ENCODE data around the gene GNG13.
A peak's percentile ranks its signal among the peaks of the same experiment; 100 is the strongest.
"Not testable (repeated sequence)": the region's sequence is repeated elsewhere in the genome, so short reads cannot be mapped to it uniquely, and the experiment has no call there.

The GNG13 gene

DNA sequence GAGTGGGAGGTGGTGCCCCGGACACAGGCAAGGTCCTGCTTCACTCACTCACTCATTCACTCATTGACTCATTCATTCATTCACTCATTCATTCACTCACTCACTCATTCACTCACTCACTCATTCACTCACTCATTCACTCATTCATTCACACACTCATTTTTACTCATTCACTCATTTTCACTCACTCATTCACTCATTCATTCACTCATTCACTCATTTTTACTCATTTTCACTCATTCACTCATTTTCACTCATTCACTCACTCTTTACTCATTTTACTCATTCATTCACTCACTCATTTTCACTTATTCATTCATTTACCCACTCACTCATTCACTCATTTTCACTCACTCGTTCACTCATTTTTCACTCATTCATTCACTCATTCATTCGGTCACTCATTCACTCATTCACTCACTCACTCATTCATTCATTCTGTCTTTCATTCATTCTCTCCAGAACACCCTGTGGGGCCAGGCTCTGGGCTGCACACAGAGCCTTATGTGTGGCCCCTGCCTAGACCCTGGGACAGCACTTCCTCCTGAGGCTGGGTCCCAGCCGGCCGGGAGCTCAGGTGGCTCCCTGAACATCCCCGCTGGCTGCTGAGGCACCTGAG is 21.5 kb downstream of the GNG13 start:
- Histone ChIP-seq H3K9me3 (ENCODE audit: insufficient read depth, low read depth, low read length) (no peaks in the 10 kb centered on the region), H3K4me1 (ENCODE audit: insufficient read depth, low read length) (no peaks in the 10 kb centered on the region), H3K36me3 (ENCODE audit: insufficient read depth, low read depth, low read length) (no peaks in the 10 kb centered on the region), H3K27me3 (ENCODE audit: insufficient read depth, low read length) (peaks cover 4% of the 10 kb centered on the region; the same call in 1 of the 2 replicates), H3K27ac (ENCODE audit: low read length) (no peak overlapping the region), H3K4me3 (ENCODE audit: low read length) (no peak overlapping the region), H3K9ac (ENCODE audit: low read depth, low read length) (no peak overlapping the region)

DNA sequence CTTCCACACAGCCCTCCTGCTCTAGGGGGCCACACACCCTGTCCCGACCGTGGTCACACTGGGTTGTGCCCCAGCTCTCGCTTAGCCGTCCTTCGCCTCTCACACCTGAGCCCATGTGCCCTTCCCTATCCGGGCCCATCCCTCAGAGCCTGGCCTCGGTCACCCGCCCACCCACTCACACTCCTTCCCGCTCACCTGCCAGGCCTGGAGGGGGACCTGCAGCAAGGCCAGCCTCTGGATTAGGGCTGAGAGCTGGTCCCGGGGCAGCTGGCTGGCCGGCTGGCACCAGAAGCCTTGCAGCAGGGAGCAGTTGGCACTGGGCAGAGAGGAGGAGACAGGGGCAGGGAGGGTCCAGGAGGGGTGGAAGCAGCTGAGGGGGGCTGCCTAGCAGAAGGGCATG is 22.1 kb downstream of the GNG13 start:
- no peak overlapping the region for H3K27ac ChIP-seq (ENCODE audit: low read length)
- H3K9me3 ChIP-seq (ENCODE audit: insufficient read depth, low read depth, low read length) = no peaks in the 10 kb centered on the region
- no peaks in the 10 kb centered on the region for H3K36me3 ChIP-seq (ENCODE audit: insufficient read depth, low read depth, low read length)
- H3K4me1 ChIP-seq (ENCODE audit: insufficient read depth, low read length) = no peaks in the 10 kb centered on the region
- peaks cover 4% of the 10 kb centered on the region; the same call in 1 of the 2 replicates for H3K27me3 ChIP-seq (ENCODE audit: insufficient read depth, low read length)
- no peak overlapping the region for H3K4me3 ChIP-seq (ENCODE audit: low read length)
- no peak overlapping the region for H3K9ac ChIP-seq (ENCODE audit: low read depth, low read length)

DNA sequence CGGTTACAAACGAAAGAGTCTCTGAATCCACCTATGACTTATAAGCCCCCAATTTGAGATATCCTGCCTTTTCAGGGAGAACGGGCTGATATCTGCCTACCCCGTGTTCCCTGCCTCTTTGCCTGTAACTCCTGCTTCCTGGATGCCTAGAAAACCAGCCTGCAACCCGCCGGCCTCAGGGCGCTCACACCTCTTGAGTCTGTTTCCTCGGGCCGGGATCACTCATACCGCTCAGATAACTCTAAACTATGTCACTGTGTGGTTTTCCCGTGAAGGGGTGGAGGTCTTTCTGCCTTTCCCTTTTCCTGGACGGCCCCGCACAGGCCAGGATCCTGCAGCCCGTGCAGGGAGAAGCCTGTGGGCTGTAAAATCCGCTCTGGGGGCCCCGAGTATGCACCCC is 22.7 kb downstream of the GNG13 start:
- Histone ChIP-seq H3K9me3 (ENCODE audit: insufficient read depth, low read depth, low read length) (no peaks in the 10 kb centered on the region), H3K4me3 (ENCODE audit: low read length) (no peak overlapping the region), H3K27ac (ENCODE audit: low read length) (no peak overlapping the region)

DNA sequence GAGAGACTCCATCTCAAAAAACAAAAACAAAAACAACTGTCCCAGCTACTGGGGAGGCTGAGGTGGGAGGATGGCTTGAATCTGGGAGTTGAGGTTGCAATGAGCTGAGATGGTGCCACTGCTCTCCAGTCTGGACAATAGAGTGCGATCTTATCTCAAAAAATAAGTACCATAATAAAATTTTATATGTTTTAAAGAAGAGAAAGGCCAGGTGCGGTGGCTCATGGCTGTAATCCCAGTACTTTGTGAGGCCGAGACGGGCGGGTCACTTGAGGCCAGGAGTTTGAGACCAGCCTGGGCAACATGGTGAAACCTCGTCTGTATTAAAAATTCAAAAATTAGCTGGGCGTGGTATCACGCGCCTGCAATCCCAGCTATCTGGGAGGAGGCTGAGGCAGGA is 23.7 kb downstream of the GNG13 start:
- no peak overlapping the region for H3K27ac ChIP-seq (ENCODE audit: low read length)
- H3K36me3 ChIP-seq (ENCODE audit: insufficient read depth, low read depth, low read length) = no peaks in the 10 kb centered on the region
- peaks cover 4% of the 10 kb centered on the region; the same call in 1 of the 2 replicates for H3K27me3 ChIP-seq (ENCODE audit: insufficient read depth, low read length)
- H3K4me1 ChIP-seq (ENCODE audit: insufficient read depth, low read length) = no peaks in the 10 kb centered on the region
- no peaks in the 10 kb centered on the region for H3K9me3 ChIP-seq (ENCODE audit: insufficient read depth, low read depth, low read length)
- no peak overlapping the region for H3K9ac ChIP-seq (ENCODE audit: low read depth, low read length)
- H3K4me3 ChIP-seq (ENCODE audit: low read length) = no peak overlapping the region

More for the DNA sequence above, 22.7 kb downstream of the GNG13 start:
- H3K4me1 ChIP-seq (ENCODE audit: insufficient read depth, low read length) = no peaks in the 10 kb centered on the region
- no peaks in the 10 kb centered on the region for H3K36me3 ChIP-seq (ENCODE audit: insufficient read depth, low read depth, low read length)
- no peak overlapping the region for H3K9ac ChIP-seq (ENCODE audit: low read depth, low read length)
- H3K27me3 ChIP-seq (ENCODE audit: insufficient read depth, low read length) = peaks cover 4% of the 10 kb centered on the region; the same call in 1 of the 2 replicates

DNA sequence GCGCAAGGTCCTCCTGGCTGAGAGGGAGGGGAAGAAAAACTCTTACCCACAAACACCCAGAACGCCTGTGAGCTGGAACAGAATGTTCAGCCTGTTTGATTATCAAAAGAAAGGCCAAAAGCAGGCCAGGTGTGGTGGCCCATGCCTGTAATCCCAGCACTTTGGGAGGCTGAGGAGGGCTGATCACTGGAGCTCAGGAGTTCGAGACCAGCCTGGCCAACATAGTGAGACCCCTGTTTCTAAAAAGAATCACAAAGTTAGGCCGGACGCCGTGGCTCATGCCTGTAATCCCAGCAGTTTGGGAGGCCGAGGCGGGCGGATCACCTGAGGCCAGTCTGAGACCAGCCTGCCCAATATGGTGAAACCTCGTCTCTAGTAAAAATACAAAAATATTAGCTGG is 24.2 kb downstream of the GNG13 start:
- H3K4me1 ChIP-seq (ENCODE audit: insufficient read depth, low read length); H3K9ac ChIP-seq (ENCODE audit: low read depth, low read length); H3K4me3 ChIP-seq (ENCODE audit: low read length); H3K27me3 ChIP-seq (ENCODE audit: insufficient read depth, low read length); H3K9me3 ChIP-seq (ENCODE audit: insufficient read depth, low read depth, low read length); H3K27ac ChIP-seq (ENCODE audit: low read length); H3K36me3 ChIP-seq (ENCODE audit: insufficient read depth, low read depth, low read length): not testable (repeated sequence)

DNA sequence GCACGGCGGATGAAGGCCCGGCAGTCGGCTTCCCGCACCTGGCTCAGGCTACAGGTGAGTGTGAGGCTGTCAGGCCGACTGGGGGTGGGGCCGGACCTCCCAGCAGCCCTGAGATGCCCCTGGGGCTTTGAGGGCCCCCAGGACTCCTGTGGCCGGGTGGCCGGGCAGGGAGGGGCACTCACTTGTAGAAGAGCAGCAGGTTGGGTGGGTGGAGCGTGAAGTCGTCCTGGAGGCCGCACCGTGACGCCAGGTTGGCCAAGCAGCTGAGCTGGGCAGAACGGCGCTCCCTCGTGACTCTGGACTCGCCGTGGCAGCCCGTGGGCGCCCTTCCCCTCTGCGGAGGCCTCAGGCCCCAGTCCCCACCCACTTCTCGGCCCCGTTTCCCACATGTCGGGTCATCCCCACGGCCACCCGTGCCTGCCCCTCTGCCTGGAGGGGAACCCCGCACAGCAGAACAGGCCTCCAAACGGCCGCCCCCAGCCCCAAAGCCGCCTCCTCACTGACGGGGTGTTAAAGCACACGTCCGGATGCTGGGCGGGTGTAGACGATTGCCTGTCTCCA is 25.2 kb downstream of the GNG13 start:
- H3K4me3 ChIP-seq (ENCODE audit: low read length) = no peak overlapping the region
- H3K9me3 ChIP-seq (ENCODE audit: insufficient read depth, low read depth, low read length) = no peaks in the 10 kb centered on the region
- H3K27ac ChIP-seq (ENCODE audit: low read length) = no peak overlapping the region
- no peaks in the 10 kb centered on the region for H3K36me3 ChIP-seq (ENCODE audit: insufficient read depth, low read depth, low read length)
- H3K9ac ChIP-seq (ENCODE audit: low read depth, low read length) = no peak overlapping the region
- peaks cover 4% of the 10 kb centered on the region; the same call in 1 of the 2 replicates for H3K27me3 ChIP-seq (ENCODE audit: insufficient read depth, low read length)
- no peaks in the 10 kb centered on the region for H3K4me1 ChIP-seq (ENCODE audit: insufficient read depth, low read length)

DNA sequence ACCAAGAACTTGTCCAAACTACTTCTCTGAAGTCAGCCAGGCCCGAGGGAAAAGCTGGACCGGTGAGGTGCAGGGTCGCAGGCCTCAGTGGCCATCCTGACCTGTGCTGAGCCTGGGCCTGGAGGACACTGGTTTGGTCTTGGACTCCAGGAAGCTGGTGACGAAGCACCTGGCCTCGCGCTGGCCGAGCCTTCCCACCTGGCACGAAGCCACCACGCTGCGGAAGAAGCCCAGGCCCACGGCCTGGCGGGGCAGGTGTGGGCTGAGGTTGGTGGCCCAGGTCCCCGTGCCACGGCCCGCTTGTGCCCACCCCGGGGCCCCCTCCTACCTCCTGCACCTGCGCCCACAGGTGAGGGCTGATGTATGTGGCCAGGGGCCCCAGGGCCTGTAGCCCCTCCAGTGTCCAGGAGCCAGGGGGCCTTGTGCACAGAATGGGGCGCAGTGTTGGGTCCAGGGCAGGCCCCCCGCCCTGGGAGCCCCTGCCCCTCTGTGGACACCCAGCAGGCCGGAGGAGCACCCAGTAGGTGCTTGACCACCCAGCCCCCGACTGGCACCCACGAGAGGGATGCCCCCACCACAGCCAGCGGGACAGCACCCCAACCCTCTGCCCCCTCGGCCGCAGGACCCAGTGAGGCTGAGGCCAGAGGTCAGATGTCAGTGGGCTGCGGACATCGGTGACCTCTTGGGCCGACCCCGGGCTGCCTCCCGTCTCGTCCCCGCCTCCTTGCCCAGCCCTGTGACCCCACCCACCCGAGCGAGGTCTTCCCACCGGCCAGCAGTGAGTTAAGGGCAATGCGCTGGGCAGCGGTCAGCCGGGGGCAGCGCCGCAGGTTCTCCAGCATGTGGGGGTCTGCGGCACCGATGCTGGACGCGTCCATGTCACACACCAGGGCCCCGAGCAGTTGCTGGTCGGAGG is 26.2 kb downstream of the GNG13 start:
- Histone ChIP-seq H3K9me3 (ENCODE audit: insufficient read depth, low read depth, low read length) (no peaks in the 10 kb centered on the region), H3K27me3 (ENCODE audit: insufficient read depth, low read length) (0 out of 2 replicates have a peak, but pooled peaks cover 4% of the 10 kb centered on the region), H3K27ac (ENCODE audit: low read length) (no peak overlapping the region), H3K36me3 (ENCODE audit: insufficient read depth, low read depth, low read length) (no peaks in the 10 kb centered on the region), H3K9ac (ENCODE audit: low read depth, low read length) (no peak overlapping the region), H3K4me1 (ENCODE audit: insufficient read depth, low read length) (no peaks in the 10 kb centered on the region), H3K4me3 (ENCODE audit: low read length) (no peak overlapping the region)

DNA sequence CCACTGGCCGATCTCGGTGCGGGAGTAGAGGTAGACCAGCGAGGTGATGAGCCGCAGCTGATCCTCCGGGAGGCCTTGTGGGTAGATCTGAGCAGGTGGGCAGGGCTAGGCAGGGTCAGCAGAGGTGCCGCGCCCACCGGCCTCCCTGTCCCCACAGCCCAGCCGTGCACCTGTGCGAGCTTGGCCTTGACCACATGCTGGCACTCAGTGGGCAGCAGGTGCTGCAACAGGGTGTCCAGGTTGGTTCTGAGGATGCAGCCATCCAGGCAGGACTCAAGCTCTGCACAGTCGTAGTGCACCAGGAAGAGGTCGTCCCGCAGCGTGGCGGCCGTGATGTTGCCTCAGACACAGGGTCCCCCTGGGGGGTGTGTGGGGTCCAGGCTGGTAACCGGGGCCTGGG is 27.6 kb downstream of the GNG13 start:
- no peak overlapping the region for H3K9ac ChIP-seq (ENCODE audit: low read depth, low read length)
- no peak overlapping the region for H3K27ac ChIP-seq (ENCODE audit: low read length)
- no peaks in the 10 kb centered on the region for H3K27me3 ChIP-seq (ENCODE audit: insufficient read depth, low read length)

DNA sequence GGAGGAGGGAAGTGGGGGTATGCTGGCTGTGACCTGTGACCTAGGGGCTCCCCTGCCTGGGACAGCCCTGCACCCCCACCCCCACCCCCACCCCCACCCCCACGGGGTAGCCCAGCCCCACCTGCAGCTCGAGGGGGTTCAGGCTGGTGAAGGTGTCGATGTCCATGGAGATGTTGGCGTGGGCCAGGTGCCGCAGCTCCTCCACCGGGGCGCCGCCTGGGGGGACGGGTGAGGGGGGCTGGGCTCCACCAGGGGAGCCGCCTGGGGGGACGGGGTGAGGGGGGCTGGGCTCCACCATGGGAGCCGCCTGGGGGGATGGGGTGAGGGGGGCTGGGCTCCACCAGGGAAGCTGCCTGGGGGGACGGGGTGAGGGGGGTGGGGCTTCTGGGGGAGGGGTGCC is 30.1 kb downstream of the GNG13 start:
- H3K4me1 ChIP-seq (ENCODE audit: insufficient read depth, low read length) = no peaks in the 10 kb centered on the region
- H3K36me3 ChIP-seq (ENCODE audit: insufficient read depth, low read depth, low read length) = no peaks in the 10 kb centered on the region
- H3K9me3 ChIP-seq (ENCODE audit: insufficient read depth, low read depth, low read length) = no peaks in the 10 kb centered on the region
- no peak overlapping the region for H3K4me3 ChIP-seq (ENCODE audit: low read length)
- no peak overlapping the region for H3K9ac ChIP-seq (ENCODE audit: low read depth, low read length)
- H3K27me3 ChIP-seq (ENCODE audit: insufficient read depth, low read length) = no peaks in the 10 kb centered on the region
- no peak overlapping the region for H3K27ac ChIP-seq (ENCODE audit: low read length)

More for the DNA sequence above, 27.6 kb downstream of the GNG13 start:
- no peaks in the 10 kb centered on the region for H3K36me3 ChIP-seq (ENCODE audit: insufficient read depth, low read depth, low read length)
- no peak overlapping the region for H3K4me3 ChIP-seq (ENCODE audit: low read length)
- H3K9me3 ChIP-seq (ENCODE audit: insufficient read depth, low read depth, low read length) = no peaks in the 10 kb centered on the region
- no peaks in the 10 kb centered on the region for H3K4me1 ChIP-seq (ENCODE audit: insufficient read depth, low read length)

DNA sequence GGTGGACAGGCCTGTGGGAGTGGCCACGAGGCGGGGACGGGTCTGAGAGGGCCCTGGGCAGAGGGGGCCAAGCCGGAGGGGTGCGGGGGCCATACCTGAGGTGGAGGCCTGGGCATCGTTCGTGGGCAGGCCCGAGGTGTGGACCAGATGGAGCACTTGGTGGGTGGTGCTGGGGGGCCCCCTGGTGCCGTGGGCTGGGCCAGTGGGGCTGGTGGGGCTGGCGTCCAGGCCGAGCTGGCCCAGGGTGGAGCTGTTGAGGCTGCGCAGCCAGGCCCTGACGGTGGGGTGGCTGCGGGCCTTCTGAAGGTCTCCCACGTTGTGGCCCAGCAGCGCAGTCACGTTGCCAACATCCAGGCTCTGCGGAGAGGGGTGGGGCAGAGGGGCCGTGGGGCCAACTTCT is 30.6 kb downstream of the GNG13 start:
- no peaks in the 10 kb centered on the region for H3K36me3 ChIP-seq (ENCODE audit: insufficient read depth, low read depth, low read length)
- no peaks in the 10 kb centered on the region for H3K9me3 ChIP-seq (ENCODE audit: insufficient read depth, low read depth, low read length)
- H3K4me1 ChIP-seq (ENCODE audit: insufficient read depth, low read length) = no peaks in the 10 kb centered on the region
- H3K27ac ChIP-seq (ENCODE audit: low read length) = no peak overlapping the region
- H3K4me3 ChIP-seq (ENCODE audit: low read length) = no peak overlapping the region
- H3K27me3 ChIP-seq (ENCODE audit: insufficient read depth, low read length) = no peaks in the 10 kb centered on the region
- H3K9ac ChIP-seq (ENCODE audit: low read depth, low read length) = no peak overlapping the region

DNA sequence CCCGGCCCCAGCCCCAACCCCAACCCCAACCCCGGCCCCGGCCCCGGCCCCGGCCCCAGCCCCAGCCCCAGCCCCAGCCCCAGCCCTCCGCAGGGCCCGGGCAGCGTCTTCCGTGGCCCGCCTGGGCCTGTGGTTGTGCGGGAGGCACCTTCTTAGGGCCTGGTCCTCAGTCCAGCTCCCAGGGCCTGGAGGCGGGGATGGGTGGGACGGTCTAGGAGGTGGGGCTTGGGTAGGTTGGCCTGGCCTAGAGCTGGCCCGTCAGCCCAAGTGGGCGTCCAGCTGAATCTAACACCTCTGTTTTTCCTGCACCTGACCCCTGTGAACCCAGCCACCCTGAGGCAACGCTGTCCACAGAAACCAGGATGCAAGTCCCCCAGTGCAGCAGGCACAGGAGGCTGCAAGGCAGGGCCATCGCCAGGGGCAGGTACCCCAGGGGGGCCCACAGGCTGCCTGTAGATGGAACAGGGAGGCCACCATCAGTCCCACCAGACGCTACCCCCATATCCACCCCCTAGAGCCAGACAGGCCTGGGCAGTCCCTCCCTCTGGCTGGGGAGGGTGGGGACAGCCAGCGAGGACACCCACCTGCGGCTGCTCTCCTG is 31.2 kb downstream of the GNG13 start:
- H3K4me3 ChIP-seq (ENCODE audit: low read length) = peak overlapping the region; percentile 38; the same call in 1 of the 2 replicates
- no peak overlapping the region for H3K27ac ChIP-seq (ENCODE audit: low read length)
- no peaks in the 10 kb centered on the region for H3K4me1 ChIP-seq (ENCODE audit: insufficient read depth, low read length)
- H3K9me3 ChIP-seq (ENCODE audit: insufficient read depth, low read depth, low read length) = no peaks in the 10 kb centered on the region
- no peaks in the 10 kb centered on the region for H3K36me3 ChIP-seq (ENCODE audit: insufficient read depth, low read depth, low read length)
- H3K9ac ChIP-seq (ENCODE audit: low read depth, low read length) = no peak overlapping the region
- no peaks in the 10 kb centered on the region for H3K27me3 ChIP-seq (ENCODE audit: insufficient read depth, low read length)
